ENCODE measurements around the gene COL23A1.
A peak's percentile ranks its signal among the peaks of the same experiment; 100 is the strongest.

COL23A1 gene

DNA sequence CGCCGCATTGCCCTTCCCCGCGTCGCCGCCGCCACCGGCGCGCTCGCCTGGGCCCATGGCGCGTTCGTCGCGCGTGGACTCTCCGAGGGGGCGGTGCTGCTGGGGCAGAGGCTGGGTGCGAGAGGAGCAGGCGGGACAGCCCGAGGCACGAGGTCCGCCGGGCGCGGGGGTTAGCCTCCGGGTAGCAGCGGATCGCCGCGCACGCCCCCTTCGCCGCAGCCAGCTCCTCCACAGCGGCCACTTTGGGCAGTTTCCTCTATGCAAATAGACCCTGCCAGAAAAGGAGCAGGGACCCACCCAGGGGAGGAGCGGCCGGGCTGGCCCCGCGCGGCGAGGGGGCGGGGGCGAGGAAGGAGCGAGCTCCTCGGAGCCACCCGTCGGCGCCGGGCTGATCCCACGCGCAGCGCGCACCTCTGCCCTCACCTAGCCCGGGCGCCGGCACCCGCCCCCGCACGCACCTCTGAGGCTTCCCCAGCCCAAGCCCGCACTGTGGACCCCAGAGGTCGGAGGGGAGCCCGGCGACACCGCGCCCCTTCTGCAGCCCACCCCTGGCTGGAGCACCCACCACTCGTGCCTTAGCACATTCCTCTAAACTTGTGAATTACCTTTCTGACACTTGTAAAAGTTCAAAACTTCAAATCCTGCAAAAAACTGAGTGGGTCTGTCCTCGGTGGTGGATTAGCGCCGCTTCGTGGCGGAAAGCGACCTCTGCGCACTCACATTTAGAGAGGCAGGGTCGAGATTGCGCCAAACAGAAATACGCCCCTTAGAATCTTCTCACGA is at the start of gene COL23A1:
TSS of gene COL23A1 (minus strand) at position 253 of the 783 bp plus-strand sequence.
- no peak for DNase-seq (ENCODE audit: low spot score)

DNA sequence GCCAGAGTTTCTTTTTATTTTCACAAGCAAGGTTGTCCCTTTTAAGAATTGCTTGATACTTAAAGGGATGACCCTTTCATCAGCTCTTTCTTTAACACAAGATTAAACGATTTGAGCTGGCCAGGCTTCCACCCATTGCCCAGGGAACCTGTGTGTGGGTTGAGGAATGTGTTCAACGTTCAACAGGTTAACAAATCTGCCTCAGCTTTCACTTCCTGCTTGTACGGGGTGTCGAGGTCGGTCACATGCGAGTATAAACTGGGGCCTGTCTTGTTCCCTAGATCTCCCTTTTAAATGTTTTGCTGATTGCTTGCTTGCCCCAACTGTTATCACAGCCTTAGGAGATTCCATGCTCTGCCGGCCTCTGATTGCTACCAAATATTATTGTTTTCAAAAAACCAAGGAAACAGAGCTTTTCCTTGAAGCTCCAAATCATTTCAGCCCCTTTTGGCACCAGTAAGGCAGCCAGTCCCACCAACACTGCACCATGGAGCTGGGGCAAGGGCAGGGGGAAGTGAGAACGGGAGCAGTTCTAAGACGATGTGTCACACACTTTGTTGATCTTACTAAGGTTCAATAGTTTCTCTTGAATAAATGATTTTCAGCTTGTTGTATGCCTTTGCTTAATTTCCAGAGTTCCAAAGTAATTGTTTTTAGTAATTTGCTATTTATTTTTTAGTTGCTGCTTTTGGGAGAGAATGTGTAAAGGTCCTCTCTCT is 47.3 kb upstream of the COL23A1 start:
- DNase-seq (ENCODE audit: low spot score): no peak

DNA sequence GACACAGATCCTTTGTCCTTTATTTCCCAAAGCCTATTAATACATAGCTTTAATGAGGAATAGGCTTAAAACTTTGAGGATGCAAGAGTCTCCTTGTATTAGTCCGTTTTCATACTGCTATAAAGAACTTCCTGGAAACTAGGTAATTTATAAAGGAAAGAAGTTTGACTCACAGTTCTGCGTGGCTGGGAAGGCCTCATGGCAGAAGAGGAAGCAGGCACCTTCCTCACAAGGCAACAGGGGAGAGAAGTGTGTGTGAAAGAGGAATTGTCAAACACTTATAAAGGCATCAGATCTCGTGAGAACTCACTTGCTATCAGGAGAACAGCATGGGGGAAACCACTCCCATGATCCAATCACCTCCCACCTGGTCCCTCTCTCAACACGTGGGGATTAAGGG is 42.1 kb upstream of the COL23A1 start:
- no peak for DNase-seq (ENCODE audit: low spot score)

DNA sequence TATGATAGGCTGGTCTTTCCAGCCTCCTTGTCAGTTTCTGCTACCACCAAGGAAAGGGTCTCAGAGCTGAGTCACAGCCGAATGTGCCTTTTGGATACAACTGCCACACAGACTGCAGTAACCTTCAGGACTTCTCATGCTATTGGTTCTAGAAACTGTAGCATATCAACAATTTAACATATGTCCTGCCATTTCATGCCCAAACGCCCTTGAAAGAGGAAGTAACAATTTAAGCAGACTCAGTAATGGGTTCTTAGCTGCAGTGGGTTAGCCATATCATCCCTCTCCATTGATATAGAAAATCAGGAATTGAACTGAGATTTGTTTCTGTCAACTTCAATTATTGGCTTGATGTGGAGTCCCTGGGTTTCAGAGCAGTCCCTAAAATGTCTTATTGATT is 40.8 kb upstream of the COL23A1 start:
- DNase-seq (ENCODE audit: low spot score): peak; percentile 30

DNA sequence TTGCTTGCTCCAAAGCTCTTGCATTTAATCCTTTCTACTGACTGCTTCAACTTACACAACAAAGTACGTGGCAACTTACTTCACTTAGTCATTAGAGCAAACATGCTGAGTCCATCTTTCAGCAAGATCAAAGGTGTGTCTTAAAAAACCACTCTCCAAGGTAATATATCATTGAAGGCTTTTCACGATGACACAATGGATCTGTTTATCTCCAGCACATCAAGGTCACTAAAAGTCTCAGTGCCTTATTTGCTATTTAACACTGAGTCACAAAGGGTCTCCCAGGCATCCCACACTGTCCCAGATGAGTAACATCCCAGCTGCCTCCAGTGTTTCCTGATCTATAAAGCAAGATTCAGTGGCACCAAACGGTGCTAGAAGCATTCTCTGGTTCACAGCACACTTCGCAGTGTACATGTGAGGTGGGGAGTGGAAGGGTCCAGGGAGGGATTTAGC is 40.3 kb upstream of the COL23A1 start:
- DNase-seq (ENCODE audit: low spot score): peak; percentile 4

DNA sequence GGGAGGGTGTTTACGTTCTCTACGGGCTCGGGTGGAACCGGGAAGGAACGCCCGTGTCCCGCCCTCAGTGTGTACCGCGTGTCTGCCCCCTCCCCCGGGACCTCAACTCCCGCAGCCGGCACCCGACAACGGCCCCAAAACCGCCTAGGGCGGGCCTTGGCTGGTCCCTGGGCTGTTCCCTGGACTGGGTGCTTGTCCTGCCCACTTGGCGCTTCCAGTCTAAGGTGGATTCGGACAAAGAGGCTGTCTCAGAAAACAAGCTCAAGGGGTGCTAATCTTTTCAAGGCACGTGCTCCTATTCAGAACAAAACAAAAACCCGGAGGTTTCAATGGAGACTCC is 37.0 kb upstream of the COL23A1 start:
- no peak for DNase-seq (ENCODE audit: low spot score)

DNA sequence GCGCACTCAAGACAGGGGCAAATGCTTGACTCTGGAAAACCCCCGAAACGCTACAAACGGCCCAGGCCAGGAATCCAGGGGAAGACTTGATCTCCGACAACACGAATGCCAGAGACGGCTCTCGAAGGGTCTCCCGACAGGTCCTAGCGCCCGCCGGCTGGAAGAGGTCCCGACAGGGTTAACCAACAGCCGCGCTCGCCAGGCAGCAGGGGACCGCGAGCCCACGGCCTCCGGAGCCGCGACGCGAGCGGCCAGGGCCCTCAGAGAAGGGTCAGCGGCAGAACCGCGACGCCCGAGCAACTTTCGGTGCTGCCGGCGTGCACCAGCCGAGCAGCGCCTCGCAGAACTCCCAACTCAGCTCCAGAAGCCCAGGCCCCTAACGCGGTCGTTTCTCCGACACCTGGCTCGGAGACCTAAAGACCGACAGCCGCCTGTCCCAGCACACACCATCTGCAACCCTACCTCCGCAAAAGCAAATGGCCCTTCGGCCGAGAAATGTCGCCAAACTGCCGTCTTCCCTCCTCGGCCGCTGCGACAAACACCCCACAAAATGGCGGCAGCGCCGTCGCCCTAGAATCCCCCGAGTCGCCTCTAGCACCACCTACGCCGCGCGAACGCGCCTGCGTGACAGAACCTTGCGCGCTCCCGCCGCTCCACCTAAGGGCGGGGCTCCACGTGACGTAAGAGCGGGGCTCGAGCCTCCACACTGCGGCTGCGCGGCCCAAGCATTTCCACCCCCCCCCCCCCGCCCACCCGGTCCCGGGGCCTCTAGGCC is 36.5 kb upstream of the COL23A1 start, which contains the start of gene CLK4:
TSS of gene CLK4 (minus strand) at position 567 of the 775 bp plus-strand sequence. CDS start 3,634 bp downstream, outside the sequence.
- peak; percentile 96 for DNase-seq (ENCODE audit: low spot score)

DNA sequence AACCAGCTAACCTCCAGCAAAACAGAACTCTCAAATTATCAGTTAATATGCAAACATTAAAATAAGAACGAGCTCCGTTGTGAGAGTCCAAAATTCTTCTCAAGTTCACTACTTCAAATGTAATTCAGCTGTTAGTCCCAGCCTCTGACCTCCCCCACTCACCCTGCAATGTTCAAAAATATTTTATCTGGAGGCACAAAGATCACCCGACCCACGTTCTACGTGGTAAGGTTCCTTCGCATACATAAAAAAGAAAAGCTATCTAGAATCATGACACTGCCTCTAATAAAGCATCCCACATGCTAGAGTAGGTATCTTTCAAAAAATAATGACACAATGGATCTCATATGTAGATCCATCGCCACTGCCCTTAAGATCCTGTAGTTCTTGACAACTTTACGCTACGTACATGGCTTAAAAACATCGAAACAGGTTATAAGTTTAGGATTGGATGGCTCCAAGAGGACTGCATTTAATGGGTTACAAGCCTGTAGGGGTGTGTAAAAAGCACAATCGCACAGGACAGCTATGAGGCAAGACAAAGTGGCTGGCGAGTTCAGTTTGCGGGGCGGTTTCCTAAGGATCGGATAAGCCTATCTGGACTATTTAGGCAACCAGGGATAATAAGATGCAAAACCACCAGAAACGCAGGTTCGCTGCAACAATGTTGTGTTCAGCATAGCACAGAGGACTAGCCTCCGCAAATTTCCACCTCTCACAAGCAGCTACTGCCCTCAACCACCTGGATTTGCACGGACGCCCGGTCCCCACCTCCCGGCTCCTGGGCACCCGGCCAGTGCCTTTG is 35.7 kb upstream of the COL23A1 start:
- peak; percentile 68 for DNase-seq (ENCODE audit: low spot score)

DNA sequence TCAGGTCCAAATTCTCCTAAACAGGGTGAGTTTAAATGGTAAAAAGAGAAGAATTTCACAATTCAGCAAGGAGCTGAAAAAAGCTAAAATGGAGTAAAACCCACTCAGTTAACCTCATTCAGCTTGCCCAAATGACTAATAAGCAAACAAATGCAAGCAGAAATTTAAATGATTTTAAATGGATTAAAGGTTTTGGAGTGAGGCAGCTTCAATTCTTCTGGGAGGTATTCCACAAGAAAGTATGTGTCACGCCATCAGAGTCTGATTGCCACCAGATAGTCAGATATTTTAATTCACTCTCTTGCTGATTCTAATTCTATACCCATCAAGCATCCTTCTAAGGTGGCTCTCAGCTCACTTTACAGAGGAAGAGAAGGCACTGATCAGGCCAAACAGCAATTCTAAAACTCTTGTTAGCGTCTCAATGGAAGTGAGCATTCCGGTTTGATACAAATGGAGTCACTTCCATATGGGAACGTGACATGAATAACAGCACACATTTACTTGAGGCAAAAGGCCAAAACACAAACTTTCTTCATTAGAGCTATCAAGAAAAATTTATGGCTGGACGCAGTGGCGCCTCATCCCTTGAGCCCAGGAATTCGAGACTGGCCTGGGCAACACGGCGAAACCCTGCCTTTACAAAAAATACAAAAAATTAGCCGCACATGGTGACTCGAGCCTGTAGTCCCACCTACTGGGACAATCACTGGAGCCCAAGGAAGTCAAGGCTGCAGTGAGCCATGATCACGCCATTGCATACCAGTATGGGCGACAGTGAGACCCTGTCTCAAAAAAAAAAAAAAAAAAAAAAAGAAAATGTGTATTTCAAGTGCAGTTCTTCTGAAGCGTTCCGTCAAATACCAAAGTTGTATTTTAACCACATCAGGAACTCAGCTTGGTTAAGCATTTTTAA is 34.7 kb upstream of the COL23A1 start:
- no peak for DNase-seq (ENCODE audit: low spot score)

DNA sequence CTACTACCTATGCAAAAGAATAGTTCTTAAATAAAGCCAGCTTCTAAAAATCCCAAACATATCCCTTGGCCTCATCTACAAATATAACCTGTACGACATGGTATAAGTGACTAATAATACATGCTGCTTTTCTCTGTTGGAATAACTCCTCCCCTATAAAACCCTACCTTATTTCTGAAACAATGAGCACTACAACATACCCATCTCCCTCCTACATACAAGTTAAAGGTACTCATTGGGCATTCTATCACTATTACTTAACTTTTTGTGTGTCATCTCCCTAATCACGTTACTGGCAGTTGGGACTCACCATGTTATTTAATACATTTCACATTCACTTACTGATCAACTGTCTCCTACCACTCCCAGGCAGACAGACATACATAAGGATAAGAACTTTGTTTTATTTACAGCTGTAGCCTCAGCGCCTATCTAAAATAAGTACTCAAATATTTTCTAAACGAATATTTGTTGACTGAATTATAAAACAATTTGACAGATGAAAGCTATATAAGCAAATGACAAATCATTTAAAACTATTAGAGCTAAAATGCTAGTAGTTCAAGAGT is 32.6 kb upstream of the COL23A1 start:
- no peak for DNase-seq (ENCODE audit: low spot score)

DNA sequence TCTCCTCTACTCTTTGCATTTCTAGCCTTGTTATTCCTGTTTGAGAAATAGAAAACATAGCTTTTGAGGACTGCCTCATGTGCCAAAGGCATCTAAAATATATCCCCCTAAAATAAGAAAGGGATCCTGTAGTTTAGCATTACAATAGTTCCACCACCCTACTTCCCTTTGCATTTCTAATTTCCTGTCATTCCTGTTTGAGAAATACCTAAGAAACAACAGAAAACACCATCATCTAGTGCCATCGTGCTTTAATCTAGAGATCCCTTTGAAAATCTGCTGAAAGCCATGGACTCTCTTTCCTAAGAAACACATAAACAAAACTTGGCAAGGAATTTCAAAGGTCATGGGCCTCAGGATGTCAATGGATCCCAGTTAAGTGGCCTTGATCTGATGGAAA is 29.2 kb upstream of the COL23A1 start:
- no peak for DNase-seq (ENCODE audit: low spot score)

DNA sequence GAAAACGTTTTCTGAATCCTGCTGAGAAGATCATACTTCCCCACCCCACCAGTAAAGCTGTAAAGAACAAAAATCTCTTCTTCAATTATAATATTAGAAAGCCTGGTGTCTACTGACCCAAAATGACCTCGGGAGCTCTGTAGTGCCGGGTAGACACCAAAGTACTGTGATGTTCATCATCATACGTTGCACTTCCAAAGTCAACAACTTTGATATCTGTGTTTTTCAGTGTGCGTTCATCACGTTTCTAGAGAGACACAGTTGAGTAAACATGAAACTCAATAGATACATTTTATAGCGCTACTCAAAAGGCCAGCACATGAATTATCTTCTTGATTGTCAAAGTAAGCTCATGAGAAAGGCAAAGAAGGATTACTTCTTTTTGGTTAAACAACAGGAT is 22.1 kb upstream of the COL23A1 start:
- DNase-seq (ENCODE audit: low spot score): no peak

DNA sequence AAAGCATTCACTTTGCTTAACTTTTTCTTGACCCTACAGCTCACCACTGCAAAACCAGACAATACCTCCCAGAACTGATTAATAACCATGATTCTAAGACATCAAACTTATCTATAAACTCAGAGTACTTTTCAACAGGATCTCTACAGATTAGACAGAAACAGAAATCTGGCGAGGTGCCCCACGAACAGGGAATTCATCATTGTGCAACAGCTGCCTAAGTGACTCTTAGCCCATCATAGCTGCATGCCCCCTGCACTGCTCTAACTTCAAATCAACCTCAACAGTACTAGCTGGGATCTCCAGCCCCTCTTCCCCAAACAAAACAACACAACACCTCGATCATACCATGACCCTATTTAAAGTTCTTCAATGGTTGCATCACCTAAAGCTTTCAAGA is 16.1 kb upstream of the COL23A1 start:
- DNase-seq (ENCODE audit: low spot score): no peak

DNA sequence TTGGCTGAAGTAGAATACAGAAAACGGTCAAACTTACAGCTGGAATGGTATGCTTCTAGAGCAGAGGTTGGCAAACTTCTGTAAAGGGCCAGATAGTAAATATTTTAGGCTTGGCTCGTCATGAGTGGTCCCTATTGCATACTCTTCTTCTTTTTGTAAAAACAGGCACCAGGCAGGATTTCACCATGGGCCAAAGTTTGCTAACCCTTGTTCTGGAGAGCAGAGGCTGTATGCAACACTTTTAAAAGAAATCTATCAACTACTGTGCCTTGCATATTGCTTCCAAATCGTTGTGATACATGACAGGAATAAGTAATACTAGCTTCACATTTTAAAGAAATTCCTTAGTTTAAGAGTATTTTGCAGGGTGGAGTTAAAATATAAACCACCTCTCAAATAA is 15.6 kb upstream of the COL23A1 start:
- no peak for DNase-seq (ENCODE audit: low spot score)

DNA sequence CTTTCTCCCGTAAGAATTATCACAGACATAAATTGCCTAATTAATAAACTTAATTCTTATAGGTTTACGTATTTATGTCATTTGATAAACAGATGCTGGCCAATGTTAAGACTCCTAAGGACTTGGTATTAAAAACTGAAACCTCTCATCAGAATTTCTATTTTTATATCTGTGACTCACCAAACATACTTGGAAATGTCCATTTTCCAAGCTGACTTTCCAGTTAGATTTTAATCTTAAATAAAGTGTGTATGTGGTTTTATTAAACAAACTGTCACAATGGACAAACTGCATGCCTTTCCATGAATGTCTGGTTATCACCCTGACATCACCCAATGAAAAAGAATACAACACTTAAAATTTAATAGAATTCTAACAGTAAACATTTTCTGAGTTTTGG is 12.6 kb upstream of the COL23A1 start:
- no peak for DNase-seq (ENCODE audit: low spot score)

DNA sequence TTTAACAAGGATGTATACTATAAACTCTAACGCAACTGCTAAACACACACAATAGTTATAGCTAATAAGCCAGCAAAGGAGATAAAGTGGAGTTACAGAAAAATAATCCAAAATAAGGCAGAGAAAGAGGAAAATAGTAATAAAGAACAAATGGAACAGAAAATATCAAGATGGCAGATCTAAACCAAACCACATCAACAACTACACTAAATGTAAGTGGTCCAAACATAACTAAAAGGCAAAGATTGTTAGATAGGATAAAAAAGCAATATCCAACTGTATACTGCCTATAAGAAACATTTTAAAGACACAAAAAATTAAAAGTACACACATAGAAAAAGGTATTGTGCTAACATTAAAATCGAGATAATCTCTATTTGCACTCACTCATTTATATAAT is 5.6 kb upstream of the COL23A1 start:
- DNase-seq (ENCODE audit: low spot score): no peak

DNA sequence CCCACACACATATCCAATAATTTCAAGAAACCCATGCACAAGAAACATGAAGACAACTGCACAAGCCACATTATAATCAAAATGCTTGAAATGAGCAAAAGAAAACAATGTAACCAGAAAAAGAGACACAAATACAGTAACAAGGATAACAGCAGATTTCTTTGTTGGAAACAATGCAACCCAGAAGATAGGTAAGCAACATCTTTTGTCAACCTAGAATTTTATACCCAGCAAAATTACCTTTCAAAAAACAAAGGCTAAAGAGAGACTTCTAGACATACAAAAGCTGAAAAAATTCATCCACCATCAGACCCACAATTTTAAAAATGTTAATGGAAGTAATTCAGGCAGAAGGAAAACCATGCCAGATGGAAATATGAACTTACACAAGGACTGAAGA is 5.0 kb upstream of the COL23A1 start:
- no peak for DNase-seq (ENCODE audit: low spot score)

DNA sequence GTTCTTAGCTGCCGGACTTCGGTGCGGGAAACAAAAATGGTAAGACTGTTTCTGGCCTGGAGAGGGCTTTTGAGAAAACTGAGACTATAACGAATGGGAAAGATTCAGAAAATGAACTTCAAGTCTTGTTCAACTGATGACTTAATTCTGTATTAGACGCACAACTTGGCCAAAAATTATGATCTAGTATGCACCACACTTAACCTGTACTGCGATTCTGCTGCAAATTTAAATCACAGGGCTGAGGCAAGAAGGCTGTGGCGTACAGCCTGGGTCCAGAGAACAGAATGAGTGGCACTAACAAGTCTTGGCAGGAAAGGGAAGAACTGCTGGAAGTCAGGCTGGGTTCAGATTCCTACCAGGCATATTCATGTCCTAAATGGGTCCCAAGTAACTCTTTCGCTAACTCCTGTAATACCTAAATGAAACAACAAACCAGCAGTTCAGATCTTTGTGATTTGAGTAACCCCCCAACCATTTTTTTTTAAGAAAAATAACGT is 781 bp upstream of the COL23A1 start:
- DNase-seq (ENCODE audit: low spot score): no peak

DNA sequence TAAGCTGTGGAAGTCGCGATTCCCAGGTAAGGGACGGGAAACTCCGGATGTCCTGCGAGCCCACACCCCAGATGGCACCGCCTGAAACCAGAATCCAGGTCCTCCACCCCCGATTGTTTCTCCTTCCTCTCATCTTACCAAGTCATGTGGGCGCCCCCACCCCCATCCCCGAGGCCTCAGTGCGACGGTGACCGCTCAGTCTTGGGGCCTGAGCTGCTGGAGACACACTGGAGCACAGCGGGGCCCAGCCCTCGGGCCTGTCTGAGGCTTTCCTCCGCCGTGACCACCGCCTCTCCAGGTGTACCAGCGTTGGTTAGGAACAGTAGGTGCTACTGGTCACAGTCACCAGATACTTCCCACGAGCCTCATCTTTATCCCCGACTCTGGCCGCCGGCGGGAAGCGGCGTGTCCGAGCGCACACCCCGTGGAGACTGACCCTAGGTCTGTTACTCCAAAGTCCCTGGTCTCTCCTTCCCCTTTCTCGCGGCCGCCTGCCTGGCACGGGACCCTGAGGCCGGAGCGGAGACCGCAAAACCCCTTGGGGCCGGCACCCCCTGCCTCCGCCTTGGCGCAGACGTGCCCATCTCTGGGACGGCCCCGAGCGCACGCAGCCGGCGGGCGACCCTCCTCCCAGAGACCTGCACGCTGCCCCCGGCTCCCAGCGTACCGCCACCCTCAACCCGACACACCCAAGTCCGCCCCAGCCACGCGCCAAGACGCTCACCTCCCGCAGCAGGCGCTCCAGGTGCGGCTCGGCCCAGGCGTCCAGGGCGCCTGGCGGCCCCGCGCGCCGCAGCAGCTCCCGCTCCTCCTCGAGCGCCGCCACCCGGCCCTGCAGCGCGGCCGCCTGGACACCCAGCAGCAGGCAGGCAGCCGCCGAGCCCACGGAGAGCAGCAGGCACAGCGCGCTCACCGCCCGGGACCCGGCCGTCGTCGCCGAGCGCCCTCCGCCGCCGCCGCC is 733 bp downstream of the COL23A1 start:
- no peak for DNase-seq (ENCODE audit: low spot score)

Measured in NAMALWA (cell line).